ENCODE measurements around the gene VAV2.

- no peak for TF ChIP-seq USF1 (IDR thresholded peaks at IDR 0.05; ENCODE audit: borderline replicate concordance, low read depth)
- TF ChIP-seq ZBTB33 (IDR thresholded peaks at IDR 0.05; ENCODE audit: borderline replicate concordance, low read depth) = no peak
- TF ChIP-seq EP300 (IDR thresholded peaks at IDR 0.05; ENCODE audit: borderline replicate concordance in 1 of 2, low read depth in 1 of 2, low read length in 1 of 2) = no peak
- TF ChIP-seq POLR2AphosphoS5 (IDR thresholded peaks at IDR 0.05; ENCODE audit: low read depth, low read length) = no peak
- TF ChIP-seq CTCF (IDR thresholded peaks at IDR 0.05) = no peak
- no peak for TF ChIP-seq RXRA (IDR thresholded peaks at IDR 0.05; ENCODE audit: borderline replicate concordance, low read depth)
- no peak for TF ChIP-seq RAD21 (IDR thresholded peaks at IDR 0.05; ENCODE audit: low read length)
- no peak for TF ChIP-seq EZH2phosphoT487 (IDR thresholded peaks at IDR 0.05; ENCODE audit: borderline replicate concordance, low read depth)
- TF ChIP-seq TAF1 (IDR thresholded peaks at IDR 0.05; ENCODE audit: borderline replicate concordance, low read depth, low read length) = no peak
- TF ChIP-seq REST (IDR thresholded peaks at IDR 0.05; ENCODE audit: low read depth, low read length) = no peak
- TF ChIP-seq RCOR1 (IDR thresholded peaks at IDR 0.05; ENCODE audit: low read length) = no peak
- TF ChIP-seq TEAD4 (IDR thresholded peaks at IDR 0.05; ENCODE audit: borderline replicate concordance, insufficient read depth) = no peak
- no peak for TF ChIP-seq NFIC (IDR thresholded peaks at IDR 0.05; ENCODE audit: borderline replicate concordance)
These were observed 37.4 kb upstream of the VAV2 start for GRCh38 chr9:134029248-134030226.

All from SK-N-SH (cell line).